ENCODE data around the gene NCAM1. TPM values are rescaled to one million over a fixed set of nuclear protein-coding genes. Genes with fewer than 3 reads are reported as not detected.

The NCAM1 gene
- total RNA-seq, 2 donors from 2014 or later, result 42.0 to 69.2 TPM

- DNase-seq (ENCODE audit: low spot score) (no peak), ATAC-seq (ENCODE audit: insufficient number of reproducible peaks, low FRiP score, low read depth) (no peak)
- Histone ChIP-seq H3K27me3 (replicated peaks; ENCODE audit: insufficient read depth) (no peaks in the 10 kb centered on the region), H3K36me3 (peaks cover 15% of the 10 kb centered on the region), H3K27ac (no peak overlapping the region), H3K9me3 (no peaks in the 10 kb centered on the region), H3K4me3 (no peak overlapping the region), H3K4me1 (ENCODE audit: control insufficient read depth in 1 of 2, low read depth in 2 of 2) (no peaks in the 10 kb centered on the region)
- TF ChIP-seq CTCF (IDR thresholded peaks at IDR 0.05), result no peak
These were observed 298.8 kb downstream of the NCAM1 start for GRCh38 chr11:113260096-113260425.

GRCh38 chr11:113260541-113260940, 299.3 kb downstream of the NCAM1 start:
- no peaks in the 10 kb centered on the region for H3K9me3 ChIP-seq
- H3K4me1 ChIP-seq (ENCODE audit: control insufficient read depth in 1 of 2, low read depth in 2 of 2), result no peaks in the 10 kb centered on the region
- TF ChIP-seq CTCF (IDR thresholded peaks at IDR 0.05), result no peak
- ATAC-seq (ENCODE audit: insufficient number of reproducible peaks, low FRiP score, low read depth), result no peak
- peaks cover 15% of the 10 kb centered on the region for H3K36me3 ChIP-seq
- no peak for DNase-seq (ENCODE audit: low spot score)
- H3K27ac ChIP-seq, result no peak overlapping the region
- H3K27me3 ChIP-seq (replicated peaks; ENCODE audit: insufficient read depth), result no peaks in the 10 kb centered on the region
- no peak overlapping the region for H3K4me3 ChIP-seq

GRCh38 chr11:113261709-113262475, 300.7 kb downstream of the NCAM1 start:
- Histone ChIP-seq H3K9me3 (no peaks in the 10 kb centered on the region), H3K27ac (no peak overlapping the region), H3K27me3 (replicated peaks; ENCODE audit: insufficient read depth) (no peaks in the 10 kb centered on the region), H3K4me3 (no peak overlapping the region), H3K36me3 (peaks cover 15% of the 10 kb centered on the region), H3K4me1 (ENCODE audit: control insufficient read depth in 1 of 2, low read depth in 2 of 2) (no peaks in the 10 kb centered on the region)
- no peak for ATAC-seq (ENCODE audit: insufficient number of reproducible peaks, low FRiP score, low read depth)
- no peak for TF ChIP-seq CTCF (IDR thresholded peaks at IDR 0.05)
- no peak for DNase-seq (ENCODE audit: low spot score)

- ATAC-seq (ENCODE audit: insufficient number of reproducible peaks, low FRiP score, low read depth) (no peak), DNase-seq (ENCODE audit: low spot score) (no peak)
- Histone ChIP-seq H3K27ac (no peak overlapping the region), H3K9me3 (no peaks in the 10 kb centered on the region), H3K4me1 (ENCODE audit: control insufficient read depth in 1 of 2, low read depth in 2 of 2) (no peaks in the 10 kb centered on the region), H3K27me3 (replicated peaks; ENCODE audit: insufficient read depth) (no peaks in the 10 kb centered on the region), H3K4me3 (no peak overlapping the region), H3K36me3 (peaks cover 12% of the 10 kb centered on the region)
- no peak for TF ChIP-seq CTCF (IDR thresholded peaks at IDR 0.05)
These were observed 301.4 kb downstream of the NCAM1 start for GRCh38 chr11:113262594-113262993.

- no peak overlapping the region for H3K27ac ChIP-seq
- no peaks in the 10 kb centered on the region for H3K27me3 ChIP-seq (replicated peaks; ENCODE audit: insufficient read depth)
- H3K4me1 ChIP-seq (ENCODE audit: control insufficient read depth in 1 of 2, low read depth in 2 of 2), result no peaks in the 10 kb centered on the region
- TF ChIP-seq CTCF (IDR thresholded peaks at IDR 0.05), result no peak
- no peak overlapping the region for H3K4me3 ChIP-seq
- ATAC-seq (ENCODE audit: insufficient number of reproducible peaks, low FRiP score, low read depth), result no peak
- DNase-seq (ENCODE audit: low spot score), result no peak
- H3K36me3 ChIP-seq, result peaks cover 12% of the 10 kb centered on the region
- H3K9me3 ChIP-seq, result no peaks in the 10 kb centered on the region
These were observed 302.4 kb downstream of the NCAM1 start for GRCh38 chr11:113263458-113264259.

All from thoracic aorta (tissue), 2 donors.